Activated gamma-delta T cell treated with Interleukin-2 at 50 U/mL for 16 hours (primary cell): ENCODE data around the gene MUCL3.
A peak's percentile ranks its signal among the peaks of the same experiment; 100 is the strongest.
"Not testable (repeated sequence)": the region's sequence is repeated elsewhere in the genome, so short reads cannot be mapped to it uniquely, and the experiment has no call there.

Experiments
- DNase-seq: peaks from one replicate; pipeline ENCODE4 v3.0.0-alpha.2; 2020

MUCL3 gene

GRCh38 chr6:30940361-30940986 is at the start of gene MUCL3:
TSS of gene MUCL3 (plus strand) at chr6:30940973. CDS start at chr6:30941000, 27 bp downstream.
- no peak for DNase-seq

- no peak for DNase-seq
Measured at GRCh38 chr6:30891450-30891723, 49.4 kb upstream of the MUCL3 start.

- DNase-seq, result no peak
Measured at GRCh38 chr6:30891816-30892538, 48.8 kb upstream of the MUCL3 start.

GRCh38 chr6:30893001-30893591 is 47.7 kb upstream of the MUCL3 start:
- DNase-seq, result no peak

- no peak for DNase-seq
Measured at GRCh38 chr6:30893666-30894065, 47.1 kb upstream of the MUCL3 start.

- DNase-seq, result no peak
Measured at GRCh38 chr6:30894381-30894780, 46.4 kb upstream of the MUCL3 start.

- DNase-seq, result no peak
Measured at GRCh38 chr6:30894935-30895334, 45.8 kb upstream of the MUCL3 start.

GRCh38 chr6:30895343-30895742 is 45.4 kb upstream of the MUCL3 start:
- no peak for DNase-seq

GRCh38 chr6:30896541-30896940 is 44.2 kb upstream of the MUCL3 start:
- no peak for DNase-seq

GRCh38 chr6:30897882-30898281 is 42.9 kb upstream of the MUCL3 start:
- no peak for DNase-seq

GRCh38 chr6:30898750-30899360 is 41.9 kb upstream of the MUCL3 start:
- DNase-seq, result no peak

GRCh38 chr6:30900863-30901417 is 39.8 kb upstream of the MUCL3 start:
- DNase-seq, result no peak

GRCh38 chr6:30901436-30901835 is 39.3 kb upstream of the MUCL3 start:
- no peak for DNase-seq

- not testable (repeated sequence) for DNase-seq
Measured at GRCh38 chr6:30902196-30902595, 38.6 kb upstream of the MUCL3 start.

GRCh38 chr6:30902709-30903108 is 38.1 kb upstream of the MUCL3 start:
- DNase-seq, result no peak

GRCh38 chr6:30903236-30903635 is 37.5 kb upstream of the MUCL3 start:
- DNase-seq, result no peak

GRCh38 chr6:30907290-30907757 is 33.4 kb upstream of the MUCL3 start:
- not testable (repeated sequence) for DNase-seq

GRCh38 chr6:30907758-30908591 is 32.8 kb upstream of the MUCL3 start, which contains the start of gene GTF2H4:
TSS of gene GTF2H4 (plus strand) at chr6:30908207.
- peak; percentile 94 for DNase-seq

GRCh38 chr6:30908700-30909099 is 32.1 kb upstream of the MUCL3 start:
- DNase-seq, result no peak

GRCh38 chr6:30910473-30910872 is 30.3 kb upstream of the MUCL3 start:
- not testable (repeated sequence) for DNase-seq

- no peak for DNase-seq
Measured at GRCh38 chr6:30912746-30913520, 27.8 kb upstream of the MUCL3 start.

GRCh38 chr6:30913721-30914075 is 27.1 kb upstream of the MUCL3 start:
- no peak for DNase-seq
